Testis (tissue), 3 donors: ENCODE results near the gene ATP2B2. TPM values are rescaled to one million over a fixed set of nuclear protein-coding genes. Genes with fewer than 3 reads are reported as not detected.

ENCODE experiments used
- DNase-seq: peaks from one replicate; pipeline ENCODE4 v3.0.0-alpha.2; 2019
- H3K27ac ChIP-seq, 2 donors: fragments of 200-600 bp; sonication (generic); one replicate each; pipeline ENCODE4 v1.5.1; 2019
- H3K27me3 ChIP-seq: fragments of 200-600 bp; sonication (generic); one replicate; pipeline ENCODE4 v1.5.1; 2019
- H3K36me3 ChIP-seq: fragments of 200-600 bp; sonication (generic); one replicate; pipeline ENCODE4 v1.5.1; 2017; ENCODE audit warnings: low read depth; ENCODE audit errors: missing control alignments
- H3K4me1 ChIP-seq: fragments of 200-600 bp; sonication (generic); one replicate; pipeline ENCODE4 v1.5.1; 2019
- H3K4me3 ChIP-seq, 2 donors: fragments of 200-600 bp; sonication (generic); one replicate each; pipeline ENCODE4 v1.5.1; 2017 to 2019
- H3K9me3 ChIP-seq: fragments of 200-600 bp; sonication (generic); one replicate; pipeline ENCODE4 v1.5.1; 2017
- POLR2A ChIP-seq: fragments of 450-650 bp; IDR thresholded peaks from one replicate; pipeline ENCODE4 v1.6.1; 2017; ENCODE audit warnings: antibody characterized with exemption, mild to moderate bottlenecking, moderate library complexity
- WGBS, 2 donors: methylation state at CpG; one replicate each; pipeline ENCODE4 v1.1.5; 2018; 5-methylcytosine and 5-hydroxymethylcytosine counted together
- intact Hi-C: fragments of 100-400 bp; cut with DNase I; formaldehyde crosslinking; loops from one replicate; pipeline ENCODE4 v1.15.1; 2023; ENCODE audit warnings: low total_unique reads
- polyA plus RNA-seq: library from polyadenylated mRNA; stranded (reverse); fragments of 350-450 nt; fragmentation: Illumina TruSeq; extraction: RNeasy Lipid Tissue Mini Kit (QIAGEN cat#74804); gene quantifications from one replicate; pipeline ENCODE4 v1.2.3, GENCODE V29; 2014; ENCODE audit warnings: low read depth, low replicate concordance; ENCODE audit not compliant: insufficient read depth
- total RNA-seq, 2 donors: library from RNA; depleted of rRNA; stranded (reverse); fragments of >200 nt; gene quantifications; one replicate each; pipeline ENCODE4 v1.2.3, GENCODE V29; 2016
- TF ChIP-seq, protein P1 (sequence below), 3 experiments: fragments of 450-650 bp in 2 of 3; fragments of 200-600 bp in 1 of 3; sonication (generic) in 1 of 3; IDR thresholded peaks; one replicate each; pipeline ENCODE4 v1.5.1; 2016 to 2019; ENCODE audit warnings: antibody characterized with exemption in 3 of 3, mild to moderate bottlenecking in 2 of 3, moderate library complexity in 1 of 3

The ATP2B2 gene
- total and polyA plus RNA-seq, 3 donors from 2014 or later: 1.1 to 2.9 (median 1.8) TPM

DNA sequence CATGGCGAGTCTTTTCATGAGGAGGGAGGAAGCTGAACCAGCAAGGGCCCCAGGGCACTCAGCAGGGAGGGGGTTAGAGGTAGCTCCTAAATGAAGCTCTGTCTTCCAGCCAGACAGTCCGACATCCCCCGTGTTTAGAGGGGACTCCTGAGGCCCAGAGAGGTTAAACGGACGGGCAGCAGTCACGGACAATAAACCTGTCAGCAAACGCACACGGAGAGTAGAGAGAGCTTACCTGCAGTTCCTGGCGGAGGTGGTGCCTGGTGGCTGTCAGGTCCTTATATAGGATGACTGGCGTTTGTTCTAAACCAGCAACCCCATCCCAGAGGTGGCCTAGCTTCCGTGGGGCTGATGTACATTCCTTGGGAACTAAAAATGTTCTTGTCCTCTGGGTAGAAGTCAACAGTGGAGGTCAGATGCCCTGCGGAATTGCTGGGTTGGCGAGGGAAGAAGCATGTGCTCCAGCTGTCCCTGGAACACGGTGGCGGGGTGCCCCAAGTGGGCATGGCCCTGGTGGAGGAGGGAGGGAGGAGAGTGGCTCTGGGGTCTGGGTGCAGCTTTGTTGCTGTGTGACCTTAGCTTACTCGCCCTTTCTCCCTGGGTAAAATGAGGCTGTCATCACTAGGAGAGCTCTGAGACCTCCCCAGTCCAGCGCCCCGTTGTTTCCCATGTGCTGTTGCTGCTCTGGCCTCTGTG lies 214.8 kb downstream of the ATP2B2 start:
- no peaks in the 10 kb centered on the region for H3K4me1 ChIP-seq
- TF ChIP-seq, protein P1, sequence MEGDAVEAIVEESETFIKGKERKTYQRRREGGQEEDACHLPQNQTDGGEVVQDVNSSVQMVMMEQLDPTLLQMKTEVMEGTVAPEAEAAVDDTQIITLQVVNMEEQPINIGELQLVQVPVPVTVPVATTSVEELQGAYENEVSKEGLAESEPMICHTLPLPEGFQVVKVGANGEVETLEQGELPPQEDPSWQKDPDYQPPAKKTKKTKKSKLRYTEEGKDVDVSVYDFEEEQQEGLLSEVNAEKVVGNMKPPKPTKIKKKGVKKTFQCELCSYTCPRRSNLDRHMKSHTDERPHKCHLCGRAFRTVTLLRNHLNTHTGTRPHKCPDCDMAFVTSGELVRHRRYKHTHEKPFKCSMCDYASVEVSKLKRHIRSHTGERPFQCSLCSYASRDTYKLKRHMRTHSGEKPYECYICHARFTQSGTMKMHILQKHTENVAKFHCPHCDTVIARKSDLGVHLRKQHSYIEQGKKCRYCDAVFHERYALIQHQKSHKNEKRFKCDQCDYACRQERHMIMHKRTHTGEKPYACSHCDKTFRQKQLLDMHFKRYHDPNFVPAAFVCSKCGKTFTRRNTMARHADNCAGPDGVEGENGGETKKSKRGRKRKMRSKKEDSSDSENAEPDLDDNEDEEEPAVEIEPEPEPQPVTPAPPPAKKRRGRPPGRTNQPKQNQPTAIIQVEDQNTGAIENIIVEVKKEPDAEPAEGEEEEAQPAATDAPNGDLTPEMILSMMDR (IDR thresholded peaks at IDR 0.05): no peak
- no peak for TF ChIP-seq POLR2A
- H3K36me3 ChIP-seq: no peaks in the 10 kb centered on the region
- 74 to 78% methylated on average over 9 to 18 of the region's 18 CpGs for WGBS, 2 donors
- intact Hi-C loops: no loop called here
- no peaks in the 10 kb centered on the region for H3K9me3 ChIP-seq
- H3K27ac ChIP-seq: no peak overlapping the region
- DNase-seq: no peak
- no peaks in the 10 kb centered on the region for H3K27me3 ChIP-seq
- no peak overlapping the region for H3K4me3 ChIP-seq

DNA sequence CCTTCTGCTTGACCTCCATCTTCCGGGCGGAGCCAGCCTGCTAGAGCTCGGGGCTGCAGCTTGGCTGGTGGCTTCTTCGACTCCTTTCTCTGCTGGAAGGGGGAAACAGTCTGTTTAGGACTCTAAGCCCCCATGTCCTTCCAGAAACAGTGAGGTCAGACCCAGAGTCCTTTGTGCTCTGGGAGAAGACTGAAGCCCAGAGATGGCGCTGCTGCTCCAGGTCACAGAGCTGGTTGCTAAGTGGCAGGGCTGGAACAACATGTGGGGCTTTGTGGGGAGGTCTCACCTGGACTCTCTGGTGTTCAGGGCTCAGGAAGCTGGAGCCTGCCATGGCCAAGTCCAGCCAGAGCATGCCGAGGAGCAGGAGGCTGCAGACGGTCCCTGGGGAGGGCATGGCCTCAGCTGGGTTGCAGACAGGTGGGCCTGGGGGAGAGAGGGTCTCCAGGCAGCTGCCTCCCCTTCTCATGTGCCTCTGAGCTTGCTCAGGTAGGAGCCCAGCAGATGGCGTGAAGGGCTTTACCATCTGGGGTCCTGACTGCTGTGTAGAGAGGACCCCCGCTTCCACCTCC lies 215.5 kb downstream of the ATP2B2 start:
- TF ChIP-seq, protein P1 (IDR thresholded peaks at IDR 0.05): no peak
- TF ChIP-seq POLR2A: no peak
- H3K27me3 ChIP-seq: no peaks in the 10 kb centered on the region
- WGBS, 2 donors: 80 to 88% methylated on average over 5 to 9 of the region's 9 CpGs
- H3K4me3 ChIP-seq: no peak overlapping the region
- no peaks in the 10 kb centered on the region for H3K36me3 ChIP-seq
- intact Hi-C loops: no loop called here
- H3K27ac ChIP-seq: no peak overlapping the region
- H3K4me1 ChIP-seq: no peaks in the 10 kb centered on the region
- no peak for DNase-seq
- H3K9me3 ChIP-seq: no peaks in the 10 kb centered on the region

DNA sequence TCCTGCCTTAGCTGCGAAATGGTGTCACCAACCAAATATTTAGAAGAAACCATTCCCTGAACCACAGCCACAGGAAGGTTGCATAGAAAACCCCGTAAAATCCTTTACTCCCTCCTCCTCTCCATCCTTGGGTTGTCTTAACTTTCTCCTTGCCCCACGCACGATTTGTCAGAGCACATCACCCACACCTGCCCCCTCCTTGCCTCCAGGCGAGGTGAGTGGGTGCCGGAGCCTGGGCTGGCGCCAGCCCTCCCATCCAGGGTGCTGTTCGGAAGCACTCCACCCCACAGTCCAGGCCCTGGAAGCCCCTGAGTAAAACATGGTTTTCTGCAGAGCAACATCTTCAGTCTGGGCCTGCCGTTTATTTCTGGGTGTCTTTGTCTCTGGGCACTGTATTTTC lies 216.3 kb downstream of the ATP2B2 start:
- intact Hi-C loops: no loop called here
- no peak for DNase-seq
- Histone ChIP-seq H3K27ac (no peak overlapping the region), H3K36me3 (no peaks in the 10 kb centered on the region), H3K27me3 (no peaks in the 10 kb centered on the region), H3K4me1 (no peaks in the 10 kb centered on the region), H3K9me3 (no peaks in the 10 kb centered on the region), H3K4me3 (no peak overlapping the region)
- WGBS, 2 donors: 90 to 92% methylated on average over 9 of the region's 9 CpGs
- TF ChIP-seq, protein P1 (IDR thresholded peaks at IDR 0.05): no peak

DNA sequence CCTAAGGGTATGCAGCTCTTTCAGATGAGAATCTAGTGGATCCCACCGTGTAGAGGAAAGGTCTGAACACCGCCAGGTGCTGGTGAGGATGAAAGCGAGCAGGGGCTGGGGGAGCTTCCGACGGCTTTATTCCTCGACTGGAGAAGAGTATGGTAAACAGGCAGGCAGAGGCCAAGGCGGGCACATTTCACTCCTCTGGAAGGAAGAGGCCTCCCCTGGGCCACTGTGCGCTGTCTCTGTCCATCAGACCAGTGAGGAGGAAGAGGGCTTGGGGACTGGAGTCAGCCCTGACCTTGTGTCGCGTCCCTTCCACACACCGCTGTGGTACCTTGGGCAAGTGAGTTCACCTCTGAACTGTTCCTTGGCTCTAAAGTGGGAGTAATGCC lies 216.8 kb downstream of the ATP2B2 start:
- intact Hi-C loops: no loop called here
- no peak for DNase-seq
- Histone ChIP-seq H3K4me3 (no peak overlapping the region), H3K27ac (no peak overlapping the region), H3K36me3 (no peaks in the 10 kb centered on the region), H3K27me3 (no peaks in the 10 kb centered on the region), H3K4me1 (no peaks in the 10 kb centered on the region), H3K9me3 (no peaks in the 10 kb centered on the region)
- 82 to 98% methylated on average over 11 of the region's 11 CpGs for WGBS, 2 donors
- TF ChIP-seq POLR2A: no peak
- TF ChIP-seq, protein P1 (IDR thresholded peaks at IDR 0.05): no peak
